Measurements from ENCODE around the gene SELENOM. TPM values are rescaled to one million over a fixed set of nuclear protein-coding genes. Genes with fewer than 3 reads are reported as not detected.

SELENOM gene
- total and polyA plus RNA-seq, 7 donors, result 23.6 to 68.2 (median 48.0) TPM

GRCh38 chr22:31140746-31141145 is 33.4 kb upstream of the SELENOM start:
- Histone ChIP-seq H3K4me1 (no peaks in the 10 kb centered on the region), H3K27ac (no peak overlapping the region), H3K9me3 (no peaks in the 10 kb centered on the region), H3K4me3 (no peak overlapping the region), H3K36me3 (ENCODE audit: insufficient read depth in 1 of 2, low read depth in 1 of 2) (no peaks in the 10 kb centered on the region), H3K27me3 (ENCODE audit: insufficient read depth in 3 of 3, low read length in 2 of 3) (peaks cover 0 to 4% (median 0%) of the 10 kb centered on the region in 3 donors)
- WGBS, 3 donors, result 73 to 76% (median 74%) methylated on average over 5 of the region's 5 CpGs
- DNase-seq, result no peak
- ATAC-seq, result no peak
- TF ChIP-seq, protein P1, sequence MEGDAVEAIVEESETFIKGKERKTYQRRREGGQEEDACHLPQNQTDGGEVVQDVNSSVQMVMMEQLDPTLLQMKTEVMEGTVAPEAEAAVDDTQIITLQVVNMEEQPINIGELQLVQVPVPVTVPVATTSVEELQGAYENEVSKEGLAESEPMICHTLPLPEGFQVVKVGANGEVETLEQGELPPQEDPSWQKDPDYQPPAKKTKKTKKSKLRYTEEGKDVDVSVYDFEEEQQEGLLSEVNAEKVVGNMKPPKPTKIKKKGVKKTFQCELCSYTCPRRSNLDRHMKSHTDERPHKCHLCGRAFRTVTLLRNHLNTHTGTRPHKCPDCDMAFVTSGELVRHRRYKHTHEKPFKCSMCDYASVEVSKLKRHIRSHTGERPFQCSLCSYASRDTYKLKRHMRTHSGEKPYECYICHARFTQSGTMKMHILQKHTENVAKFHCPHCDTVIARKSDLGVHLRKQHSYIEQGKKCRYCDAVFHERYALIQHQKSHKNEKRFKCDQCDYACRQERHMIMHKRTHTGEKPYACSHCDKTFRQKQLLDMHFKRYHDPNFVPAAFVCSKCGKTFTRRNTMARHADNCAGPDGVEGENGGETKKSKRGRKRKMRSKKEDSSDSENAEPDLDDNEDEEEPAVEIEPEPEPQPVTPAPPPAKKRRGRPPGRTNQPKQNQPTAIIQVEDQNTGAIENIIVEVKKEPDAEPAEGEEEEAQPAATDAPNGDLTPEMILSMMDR (IDR thresholded peaks at IDR 0.05), result no peak
- intact Hi-C loops (cut with DNase I), result loop anchor here in 1 of 2 donors (1.0 to 10.0 kb wide), 2 partner anchors 159 to 376 kb away; no protein-coding TSS in a partner anchor

GRCh38 chr22:31139866-31140716 is 32.7 kb upstream of the SELENOM start, which contains the start of gene PLA2G3:
Gene PLA2G3 (minus strand): TSS chr22:31140508. CDS start chr22:31140354, 154 bp downstream.
- no peaks in the 10 kb centered on the region for H3K36me3 ChIP-seq (ENCODE audit: insufficient read depth in 1 of 2, low read depth in 1 of 2)
- no peaks in the 10 kb centered on the region for H3K4me1 ChIP-seq
- TF ChIP-seq, protein P1 (IDR thresholded peaks at IDR 0.05), result no peak
- H3K27ac ChIP-seq, result no peak within 1 kb of the TSS
- intact Hi-C loops (cut with DNase I), result loop anchor here in 1 of 2 donors (1.0 to 10.0 kb wide), 2 partner anchors 159 to 375 kb away; no protein-coding TSS in a partner anchor
- peaks cover 0 to 4% (median 0%) of the 10 kb centered on the region in 3 donors for H3K27me3 ChIP-seq (ENCODE audit: insufficient read depth in 3 of 3, low read length in 2 of 3)
- ATAC-seq (peak in 2 of 4 donors; percentile 19 to 32), DNase-seq (peak in 1 of 2 donors; percentile 46)
- WGBS, 3 donors, result 18 to 21% (median 20%) methylated on average over 23 to 24 of the region's 24 CpGs
- H3K9me3 ChIP-seq, result no peaks in the 10 kb centered on the region
- no peak within 1 kb of the TSS for H3K4me3 ChIP-seq

DNA sequence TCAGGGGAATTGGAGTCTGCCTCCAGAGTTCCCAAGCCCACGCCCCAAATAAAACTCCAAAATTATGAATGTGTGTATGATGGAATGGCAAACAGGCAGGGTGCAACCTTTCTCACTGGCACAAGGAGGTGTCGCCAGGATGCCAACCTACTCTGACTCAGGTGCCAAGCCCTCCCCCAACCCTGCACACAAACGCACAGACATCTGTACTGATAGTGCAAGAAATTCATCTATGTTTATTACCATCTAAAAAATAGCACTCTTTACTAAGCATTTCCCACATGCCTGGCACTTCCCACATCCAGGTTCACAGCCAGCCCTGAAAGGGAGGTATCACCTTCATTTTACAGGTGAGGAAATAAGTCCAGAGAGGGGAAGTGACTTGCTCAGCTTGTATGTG is 31.7 kb upstream of the SELENOM start:
- intact Hi-C loops (cut with DNase I), result no loop called here
- H3K9me3 ChIP-seq, result no peaks in the 10 kb centered on the region
- no peaks in the 10 kb centered on the region for H3K4me1 ChIP-seq
- H3K36me3 ChIP-seq (ENCODE audit: insufficient read depth in 1 of 2, low read depth in 1 of 2), result no peaks in the 10 kb centered on the region
- H3K27ac ChIP-seq, result no peak overlapping the region
- no peak for DNase-seq
- TF ChIP-seq, protein P1 (IDR thresholded peaks at IDR 0.05), result no peak
- H3K27me3 ChIP-seq (ENCODE audit: insufficient read depth in 3 of 3, low read length in 2 of 3), result peaks cover 0 to 4% (median 0%) of the 10 kb centered on the region in 3 donors
- no peak overlapping the region for H3K4me3 ChIP-seq
- no peak for ATAC-seq
- WGBS, 3 donors, result 85 to 88% (median 88%) methylated on average over 3 of the region's 3 CpGs

DNA sequence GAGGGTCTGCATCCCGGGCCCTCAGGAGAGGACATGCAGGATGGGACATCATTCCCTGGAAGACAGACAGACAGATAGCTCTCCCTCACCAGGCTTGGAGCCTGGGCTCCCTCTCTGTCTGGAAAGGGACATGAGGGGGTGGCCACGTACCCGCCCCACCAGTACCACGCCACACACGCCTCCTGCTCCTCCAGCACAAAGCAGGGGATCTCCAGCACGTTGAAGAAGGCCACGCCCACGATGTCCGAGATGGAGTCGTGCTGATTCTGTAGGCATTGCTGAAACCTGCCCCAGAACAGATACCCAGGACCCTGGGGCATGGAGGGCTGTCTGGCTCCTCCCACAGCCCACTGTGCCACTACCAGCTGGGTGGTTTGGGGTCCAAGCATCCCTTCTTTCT is 30.8 kb upstream of the SELENOM start:
- no peak overlapping the region for H3K4me3 ChIP-seq
- peak in 1 of 2 donors; percentile 27 for DNase-seq
- H3K9me3 ChIP-seq, result no peaks in the 10 kb centered on the region
- 74 to 79% (median 79%) methylated on average over 10 of the region's 10 CpGs for WGBS, 3 donors
- TF ChIP-seq, protein P1 (IDR thresholded peaks at IDR 0.05), result no peak
- ATAC-seq, result no peak
- H3K4me1 ChIP-seq, result no peaks in the 10 kb centered on the region
- peaks cover 0 to 4% (median 0%) of the 10 kb centered on the region in 3 donors for H3K27me3 ChIP-seq (ENCODE audit: insufficient read depth in 3 of 3, low read length in 2 of 3)
- no peak overlapping the region for H3K27ac ChIP-seq
- intact Hi-C loops (cut with DNase I), result no loop called here
- H3K36me3 ChIP-seq (ENCODE audit: insufficient read depth in 1 of 2, low read depth in 1 of 2), result no peaks in the 10 kb centered on the region

Data from psoas muscle (tissue), 8 donors.